T1000 (cell line): ENCODE measurements around the gene ABCB6.
A peak's percentile ranks its signal among the peaks of the same experiment; 100 is the strongest.
"Not testable (repeated sequence)": the region's sequence is repeated elsewhere in the genome, so short reads cannot be mapped to it uniquely, and the experiment has no call there.

Experiments
- DNase-seq: peaks from one replicate; lab custom pipeline; 2025; ENCODE audit warnings: mixed read lengths; lab: John Stamatoyannopoulos, UW

Gene ABCB6

DNA sequence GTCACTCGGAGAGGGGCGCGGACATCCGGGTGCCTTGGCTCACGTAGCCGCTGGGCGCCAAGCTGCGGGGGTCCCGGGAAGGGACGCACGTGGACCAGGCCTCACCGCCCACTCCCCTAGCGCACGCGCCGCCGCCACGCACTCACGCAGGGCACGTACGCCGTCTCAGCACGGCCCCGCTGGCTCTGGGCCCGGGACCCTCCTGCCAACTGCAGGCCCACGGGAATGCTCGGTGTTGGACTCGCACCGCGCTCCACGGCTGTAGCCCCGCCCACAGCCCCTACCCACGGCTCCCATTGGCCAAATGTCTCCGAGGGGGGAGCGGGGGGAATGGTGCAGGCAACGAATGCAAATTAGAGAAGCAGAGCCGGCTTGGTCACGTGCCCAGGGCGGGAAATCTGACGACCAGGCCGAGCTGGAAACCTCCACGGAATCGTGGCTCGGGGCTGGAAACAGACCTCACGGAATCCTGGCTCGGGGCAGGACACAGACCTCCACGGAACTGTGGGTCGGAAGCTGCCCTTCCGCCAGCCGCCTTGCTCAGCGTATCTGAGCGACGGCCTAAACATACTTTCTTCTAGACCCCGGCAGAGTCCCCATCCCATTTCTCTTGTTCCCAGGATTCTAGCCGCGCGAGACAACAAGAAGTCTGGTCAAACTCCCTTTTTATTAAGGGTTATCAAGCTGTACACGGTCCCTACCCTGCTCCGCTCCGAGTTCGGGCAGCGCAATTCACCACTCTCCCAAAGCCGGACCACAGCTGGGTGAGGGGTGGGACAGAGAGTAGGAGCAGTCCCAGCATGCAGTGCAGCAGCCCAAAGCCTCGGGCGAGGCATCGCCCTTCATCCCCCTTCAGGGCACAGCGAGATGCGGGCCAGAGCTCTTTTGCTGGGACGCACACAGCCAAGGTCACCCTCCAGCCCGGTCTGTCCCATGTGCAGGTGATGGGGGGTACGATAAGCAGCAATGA lies at the start of gene ABCB6:
Gene ABCB6, minus strand, starts transcription at position 227 of the 970 bp plus-strand sequence. CDS start 285 bp downstream, outside the sequence.
- peak; percentile 91 for DNase-seq

DNA sequence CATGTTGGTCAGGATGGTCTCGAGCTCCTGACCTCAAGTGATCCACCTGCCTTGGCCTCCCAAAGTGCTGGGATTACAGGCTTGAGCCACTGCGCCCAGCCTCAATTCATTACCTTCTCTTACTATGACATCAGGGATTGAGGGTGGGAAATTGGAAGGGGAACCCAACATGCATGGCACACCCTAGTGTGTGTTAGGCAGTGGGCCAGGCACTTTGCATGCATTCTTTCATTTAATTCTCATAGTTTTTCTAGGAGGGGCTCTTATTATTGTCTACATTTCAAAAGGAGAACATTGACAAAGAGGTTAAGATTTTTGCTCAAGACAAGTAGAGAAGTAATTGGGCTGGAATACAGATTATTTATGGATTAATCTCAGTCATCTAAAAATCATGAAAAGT lies 49.5 kb upstream of the ABCB6 start:
- DNase-seq = no peak

GRCh38 chr2:219266886-219267285 lies 48.1 kb upstream of the ABCB6 start:
- no peak for DNase-seq

GRCh38 chr2:219266232-219266631 lies 47.5 kb upstream of the ABCB6 start:
- DNase-seq = no peak

- DNase-seq = no peak
These were observed 42.5 kb upstream of the ABCB6 start for GRCh38 chr2:219261024-219261855.

- not testable (repeated sequence) for DNase-seq
These were observed 40.2 kb upstream of the ABCB6 start for GRCh38 chr2:219258942-219259341.

- DNase-seq = no peak
These were observed 35.9 kb upstream of the ABCB6 start for GRCh38 chr2:219254590-219255201.

DNA sequence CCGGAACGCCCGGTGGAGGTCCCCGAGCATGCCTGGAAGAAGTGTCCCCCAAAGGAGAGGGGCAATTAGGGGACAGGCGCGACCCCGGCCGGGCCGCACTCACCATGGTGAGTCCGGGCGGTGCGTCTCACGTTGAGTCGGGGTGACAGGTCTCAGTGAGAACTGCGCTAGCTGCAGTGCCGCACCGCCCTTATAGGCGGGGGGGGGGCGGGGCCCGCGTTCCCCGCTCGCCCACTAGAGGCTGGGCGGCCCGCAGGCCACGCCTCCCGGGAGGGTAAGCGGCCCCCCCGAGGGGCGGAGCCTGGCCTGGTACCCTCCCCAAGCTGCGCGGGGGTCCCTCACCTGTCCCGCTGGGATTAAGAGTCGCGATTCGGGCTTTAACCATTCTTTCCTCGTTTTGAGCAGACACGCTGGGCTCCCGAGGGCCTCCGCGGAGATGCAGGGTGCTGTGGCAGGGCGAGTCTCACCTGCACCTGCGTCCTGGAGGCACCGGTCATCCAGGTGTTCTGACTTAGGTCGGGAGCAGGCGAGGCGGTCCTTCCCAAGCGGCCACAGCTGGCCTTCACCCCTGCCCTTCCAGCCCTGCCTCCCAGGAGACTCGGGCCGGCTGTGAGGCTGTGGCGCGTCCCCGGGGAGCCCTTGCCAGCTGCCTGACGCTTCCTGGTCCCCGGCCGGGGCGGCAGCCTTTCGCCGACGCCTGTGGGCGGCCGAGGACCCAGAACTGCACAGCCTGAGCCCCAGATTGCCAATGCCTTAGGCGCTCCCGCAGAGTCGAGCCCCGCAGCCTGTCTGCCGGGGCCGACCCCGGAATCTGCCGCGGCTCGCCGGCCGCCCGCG lies 35.2 kb upstream of the ABCB6 start, which contains the start of gene TUBA4A:
Gene TUBA4A, minus strand, starts transcription at position 166 of the 837 bp plus-strand sequence. Its CDS starts 60 bp downstream, at position 106.
- peak; percentile 26 for DNase-seq

GRCh38 chr2:219252900-219253752 lies 34.4 kb upstream of the ABCB6 start, which contains the start of gene TUBA4B:
Gene TUBA4B (plus strand): TSS chr2:219253243. CDS start chr2:219253408, 165 bp downstream.
- no peak for DNase-seq

DNA sequence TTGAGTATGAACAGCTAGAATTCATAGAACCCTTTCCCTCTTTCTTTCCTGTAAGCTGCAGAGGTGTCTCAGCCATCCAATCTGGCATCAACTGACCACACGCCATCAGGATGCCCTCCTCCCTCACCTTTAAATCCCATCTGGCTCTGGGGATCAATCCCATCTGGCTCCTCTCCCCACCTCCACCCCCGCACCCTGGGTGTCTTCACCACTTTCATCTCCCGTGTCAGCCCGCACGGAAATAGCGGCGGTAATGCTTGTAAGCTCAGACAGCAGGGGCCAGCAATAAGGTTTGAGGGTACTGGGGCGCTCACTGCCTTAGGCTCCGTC lies 33.8 kb upstream of the ABCB6 start:
- DNase-seq = no peak

- DNase-seq = no peak
These were observed 33.3 kb upstream of the ABCB6 start for GRCh38 chr2:219252084-219252483.

DNA sequence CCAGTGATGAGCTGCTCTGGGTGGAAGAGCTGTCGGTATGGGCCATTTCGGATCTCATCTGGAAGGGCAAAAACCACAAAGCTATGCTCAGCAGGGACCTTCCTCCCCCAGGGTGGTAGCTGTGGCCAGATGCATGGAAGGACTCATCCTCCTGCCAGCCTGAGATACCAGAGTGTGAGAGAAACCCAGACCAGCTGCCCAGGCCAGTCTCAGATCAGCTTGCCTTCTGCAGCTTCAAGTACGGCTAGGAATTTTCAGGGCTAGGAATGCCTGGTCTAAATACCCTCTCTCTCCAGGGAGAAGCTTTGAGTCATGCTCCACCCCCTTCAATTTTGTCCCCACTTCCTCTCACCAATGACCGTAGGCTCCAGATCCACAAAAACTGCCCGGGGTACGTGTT lies 32.9 kb upstream of the ABCB6 start:
- DNase-seq = no peak

- DNase-seq = no peak
These were observed 31.5 kb upstream of the ABCB6 start for GRCh38 chr2:219250049-219250781.

DNA sequence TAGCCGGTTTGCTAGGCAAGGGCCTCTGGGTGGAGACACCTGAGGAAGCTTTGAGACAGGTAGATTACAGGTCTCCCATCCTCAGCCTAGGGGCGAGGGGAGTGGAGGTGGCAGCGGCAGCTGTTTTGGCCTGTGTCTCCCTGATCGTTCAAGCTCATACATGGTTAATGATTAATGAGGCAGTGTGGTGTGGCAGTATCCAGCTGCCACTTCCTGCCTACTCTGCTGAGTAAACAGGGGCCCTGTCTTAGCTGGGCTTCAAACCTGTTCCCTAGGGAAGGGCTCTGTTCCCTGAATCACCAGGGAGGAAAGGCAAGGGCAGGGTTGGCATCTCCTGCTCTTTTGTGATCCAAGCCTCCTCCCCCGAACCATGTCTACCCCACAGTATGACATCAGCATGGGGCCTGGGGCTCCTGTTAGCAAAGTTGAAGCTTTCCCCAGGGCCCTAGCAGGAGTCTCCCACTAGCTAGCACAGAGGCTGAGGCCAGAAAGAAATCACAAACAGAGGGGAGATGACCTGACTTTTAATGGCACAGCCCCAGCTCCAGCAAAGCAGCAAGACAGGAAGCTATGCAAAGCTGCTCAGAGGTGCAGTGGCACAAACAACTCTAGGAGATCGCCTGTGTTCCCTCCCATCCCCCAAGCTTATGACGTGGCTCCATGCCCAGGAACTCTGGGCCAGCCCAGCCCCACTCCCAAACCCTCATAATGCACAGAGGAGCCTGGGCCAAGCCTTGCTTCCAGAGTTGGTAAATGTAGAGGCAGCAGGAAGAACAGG lies 30.6 kb upstream of the ABCB6 start:
- peak; percentile 76 for DNase-seq

DNA sequence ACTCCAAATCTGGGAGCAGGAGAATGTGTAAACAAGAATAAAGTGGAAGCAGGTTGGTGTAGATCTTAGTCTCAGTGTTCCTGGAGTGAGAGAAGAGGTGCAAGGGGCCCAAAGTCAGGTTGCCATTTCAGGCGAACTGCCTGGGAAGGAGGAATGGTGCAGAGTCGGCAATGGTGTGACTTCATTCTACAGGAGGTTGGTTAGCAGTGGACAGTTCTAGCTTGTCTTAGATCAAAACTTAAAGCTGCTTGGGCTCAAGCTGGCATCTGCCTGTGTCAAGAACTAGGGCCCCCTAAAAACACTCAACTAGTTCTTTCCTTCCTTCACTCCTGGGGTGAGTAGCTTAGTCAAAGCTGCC lies 30.1 kb upstream of the ABCB6 start:
- no peak for DNase-seq

DNA sequence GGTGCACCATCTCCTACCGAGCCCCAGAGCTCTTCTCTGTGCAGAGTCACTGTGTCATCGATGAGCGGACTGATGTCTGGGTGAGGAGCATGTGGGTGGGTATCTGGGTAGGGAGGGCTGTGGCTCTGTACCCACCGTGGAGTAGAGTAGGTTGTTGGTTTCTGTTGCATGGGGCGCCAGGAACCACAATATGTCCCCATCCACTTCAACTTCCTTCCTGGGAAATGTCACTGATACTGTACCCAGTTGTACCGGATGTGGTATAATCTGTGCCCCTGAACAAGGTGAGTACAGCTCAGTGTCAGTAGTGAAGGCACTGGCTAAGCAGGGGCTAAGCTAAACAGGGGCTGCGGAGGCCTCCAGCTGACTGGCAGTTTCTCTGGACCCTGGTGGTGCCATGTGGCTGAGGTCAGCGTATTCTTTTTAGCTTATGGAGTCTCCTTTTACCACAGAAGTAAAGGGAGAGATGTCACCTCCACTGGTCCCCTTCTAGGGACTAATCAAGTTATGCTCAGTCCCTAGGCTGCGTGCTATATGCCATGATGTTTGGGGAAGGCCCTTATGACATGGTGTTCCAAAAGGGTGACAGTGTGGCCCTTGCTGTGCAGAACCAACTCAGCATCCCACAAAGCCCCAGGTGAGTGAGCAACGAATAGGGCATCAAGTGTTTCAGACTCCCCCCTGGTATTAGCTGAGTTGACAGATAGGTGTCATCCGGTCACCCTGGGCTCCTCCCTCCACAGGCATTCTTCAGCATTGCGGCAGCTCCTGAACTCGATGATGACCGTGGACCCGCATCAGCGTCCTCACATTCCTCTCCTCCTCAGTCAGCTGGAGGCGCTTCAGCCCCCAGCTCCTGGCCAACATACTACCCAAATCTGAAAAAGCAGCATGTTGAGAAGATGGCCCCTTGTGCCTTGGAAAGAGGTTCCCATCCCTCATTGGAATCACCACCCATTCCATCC lies 29.2 kb upstream of the ABCB6 start:
- no peak for DNase-seq

- no peak for DNase-seq
These were observed 27.8 kb upstream of the ABCB6 start for GRCh38 chr2:219246559-219246958.

DNA sequence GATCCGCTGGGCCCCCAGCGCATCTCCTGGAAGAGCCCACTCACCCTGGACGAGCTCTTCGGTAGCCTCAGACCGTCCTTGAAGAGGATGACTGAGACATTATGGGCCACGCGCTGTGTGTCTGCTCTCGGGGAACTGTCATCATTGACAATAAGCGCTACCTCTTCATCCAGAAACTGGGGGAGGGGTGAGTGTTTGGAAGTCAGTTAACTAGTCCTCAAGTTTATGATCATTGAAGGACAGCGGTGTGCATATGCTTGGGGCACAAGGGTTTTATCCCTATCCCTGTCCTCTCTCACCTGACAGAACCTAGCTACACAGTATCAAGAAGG lies 27.1 kb upstream of the ABCB6 start:
- no peak for DNase-seq
